Esophagus squamous epithelium (tissue), 5 donors: ENCODE measurements around the gene LCA5L. TPM values are rescaled to one million over a fixed set of nuclear protein-coding genes. Genes with fewer than 3 reads are reported as not detected.
"Not testable (repeated sequence)": the region's sequence is repeated elsewhere in the genome, so short reads cannot be mapped to it uniquely, and the experiment has no call there.

Source experiments
- DNase-seq: peaks from one replicate; lab custom pipeline; 2025; lab: John Stamatoyannopoulos, UW
- H3K27ac ChIP-seq, 4 donors: fragments of 200-600 bp; sonication (generic); one replicate each; pipeline ENCODE4 v1.5.1; 2016 to 2019; ENCODE audit warnings: mild to moderate bottlenecking in 1 of 4
- H3K27me3 ChIP-seq, 4 donors: fragments of 200-600 bp; sonication (generic); 1 replicate in 3 of 4; 2 replicates in 1 of 4; pipeline versions ENCODE4 v1.5.1 to v1.6.0; 2017 to 2021; ENCODE audit warnings: antibody characterized with exemption in 1 of 4
- H3K36me3 ChIP-seq, 3 donors: fragments of 200-600 bp; sonication (generic); one replicate each; pipeline ENCODE4 v1.5.1; 2016 to 2019
- H3K4me1 ChIP-seq, 3 donors: fragments of 200-600 bp; sonication (generic); one replicate each; pipeline ENCODE4 v1.5.1; 2017 to 2019
- H3K4me3 ChIP-seq, 4 donors: fragments of 200-600 bp; sonication (generic); 1 replicate in 3 of 4; 2 replicates in 1 of 4; pipeline ENCODE4 v1.5.1; 2016 to 2019; ENCODE audit warnings: mild to moderate bottlenecking in 2 of 4, moderate library complexity in 1 of 4
- H3K9me3 ChIP-seq, 3 donors: fragments of 200-600 bp; sonication (generic); one replicate each; pipeline ENCODE4 v1.5.1; 2016 to 2019
- POLR2A ChIP-seq, 4 donors: fragments of 450-650 bp; IDR thresholded peaks; one replicate each; pipeline ENCODE4 v1.6.1; 2017; ENCODE audit warnings: antibody characterized with exemption in 4 of 4, mild to moderate bottlenecking in 4 of 4, moderate library complexity in 3 of 4
- WGBS, 2 donors: methylation state at CpG; one replicate each; pipeline ENCODE4 v1.1.5; 2018; 5-methylcytosine and 5-hydroxymethylcytosine counted together
- intact Hi-C: fragments of 100-400 bp; cut with DNase I; formaldehyde crosslinking; loops from one replicate; pipeline ENCODE4 v1.15.0; 2022
- total RNA-seq, 4 donors: library from RNA; depleted of rRNA; stranded (reverse); fragments of >200 nt; gene quantifications; one replicate each; pipeline ENCODE4 v1.1.0, GENCODE V29; 2016
- TF ChIP-seq, protein P1 (sequence below), 6 experiments: fragments of 450-650 bp in 4 of 6; fragments of 200-600 bp in 2 of 6; sonication (generic) in 2 of 6; IDR thresholded peaks; one replicate each; pipeline ENCODE4 v1.5.1; 2016 to 2019; ENCODE audit warnings: antibody characterized with exemption in 6 of 6, mild to moderate bottlenecking in 4 of 6, moderate library complexity in 4 of 6
- donor health status: DM: yes; HTN: yes; CAD: no.

LCA5L gene
- total RNA-seq, 4 donors from 2014 or later: 0.44 to 1.7 (median 0.82) TPM; not detected in 1

DNA sequence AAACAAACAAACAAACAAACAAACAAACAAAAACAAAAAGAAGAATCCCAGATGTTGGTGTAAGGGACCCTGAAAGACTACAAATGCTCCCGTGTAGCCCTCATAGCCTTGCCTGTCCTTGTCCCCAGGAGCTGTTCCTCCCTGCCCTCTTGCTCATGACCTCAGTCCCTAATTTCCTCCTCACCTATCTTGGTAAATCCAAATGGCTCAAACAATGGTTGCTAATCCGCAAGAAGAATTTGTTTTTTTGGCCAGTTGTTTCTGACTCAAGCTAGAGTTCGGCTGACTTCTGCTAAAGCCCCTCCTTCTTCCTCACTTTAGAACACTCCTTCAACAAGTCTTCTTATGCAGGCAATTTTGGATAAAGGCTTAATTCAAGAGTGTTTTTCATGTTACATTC lies 15.6 kb downstream of the LCA5L start:
- WGBS, 2 donors: 79 to 83% methylated on average over 3 of the region's 3 CpGs
- H3K36me3 ChIP-seq: no peaks in the 10 kb centered on the region
- no peak overlapping the region for H3K4me3 ChIP-seq
- H3K27me3 ChIP-seq: no peaks in the 10 kb centered on the region
- H3K4me1 ChIP-seq: no peaks in the 10 kb centered on the region
- DNase-seq: no peak
- intact Hi-C loops: no loop called here
- H3K9me3 ChIP-seq: no peaks in the 10 kb centered on the region
- no peak for TF ChIP-seq POLR2A (IDR thresholded peaks at IDR 0.05)
- TF ChIP-seq, protein P1, sequence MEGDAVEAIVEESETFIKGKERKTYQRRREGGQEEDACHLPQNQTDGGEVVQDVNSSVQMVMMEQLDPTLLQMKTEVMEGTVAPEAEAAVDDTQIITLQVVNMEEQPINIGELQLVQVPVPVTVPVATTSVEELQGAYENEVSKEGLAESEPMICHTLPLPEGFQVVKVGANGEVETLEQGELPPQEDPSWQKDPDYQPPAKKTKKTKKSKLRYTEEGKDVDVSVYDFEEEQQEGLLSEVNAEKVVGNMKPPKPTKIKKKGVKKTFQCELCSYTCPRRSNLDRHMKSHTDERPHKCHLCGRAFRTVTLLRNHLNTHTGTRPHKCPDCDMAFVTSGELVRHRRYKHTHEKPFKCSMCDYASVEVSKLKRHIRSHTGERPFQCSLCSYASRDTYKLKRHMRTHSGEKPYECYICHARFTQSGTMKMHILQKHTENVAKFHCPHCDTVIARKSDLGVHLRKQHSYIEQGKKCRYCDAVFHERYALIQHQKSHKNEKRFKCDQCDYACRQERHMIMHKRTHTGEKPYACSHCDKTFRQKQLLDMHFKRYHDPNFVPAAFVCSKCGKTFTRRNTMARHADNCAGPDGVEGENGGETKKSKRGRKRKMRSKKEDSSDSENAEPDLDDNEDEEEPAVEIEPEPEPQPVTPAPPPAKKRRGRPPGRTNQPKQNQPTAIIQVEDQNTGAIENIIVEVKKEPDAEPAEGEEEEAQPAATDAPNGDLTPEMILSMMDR (IDR thresholded peaks at IDR 0.05): no peak
- H3K27ac ChIP-seq: no peak overlapping the region

DNA sequence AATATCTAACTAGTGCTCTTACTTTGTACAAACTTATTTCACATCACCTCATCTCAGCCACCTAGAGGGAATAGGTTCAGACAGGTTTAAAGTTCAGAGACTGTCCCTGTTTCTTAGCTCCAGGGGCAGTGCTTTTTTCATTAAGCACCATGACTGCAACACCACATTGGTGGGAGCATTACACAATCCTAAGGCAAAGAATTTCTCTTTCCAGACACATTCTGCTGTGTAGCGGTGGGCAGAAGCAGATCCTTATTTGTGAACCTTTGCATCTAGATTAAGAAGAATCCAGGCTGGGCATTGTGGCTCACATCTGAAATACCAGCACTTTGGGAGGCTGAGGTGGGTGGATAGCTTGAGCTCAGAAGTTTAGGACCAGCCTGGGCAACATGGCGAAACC lies 16.1 kb downstream of the LCA5L start:
- Histone ChIP-seq H3K4me3 (no peak overlapping the region), H3K4me1 (no peaks in the 10 kb centered on the region), H3K9me3 (no peaks in the 10 kb centered on the region), H3K27me3 (no peaks in the 10 kb centered on the region), H3K27ac (no peak overlapping the region), H3K36me3 (no peaks in the 10 kb centered on the region)
- intact Hi-C loops: no loop called here
- no peak for DNase-seq
- no peak for TF ChIP-seq POLR2A (IDR thresholded peaks at IDR 0.05)
- TF ChIP-seq, protein P1 (IDR thresholded peaks at IDR 0.05): no peak
- whole genome bisulfite sequencing, 2 donors: 71 to 100% methylated on average over 2 of the region's 2 CpGs

DNA sequence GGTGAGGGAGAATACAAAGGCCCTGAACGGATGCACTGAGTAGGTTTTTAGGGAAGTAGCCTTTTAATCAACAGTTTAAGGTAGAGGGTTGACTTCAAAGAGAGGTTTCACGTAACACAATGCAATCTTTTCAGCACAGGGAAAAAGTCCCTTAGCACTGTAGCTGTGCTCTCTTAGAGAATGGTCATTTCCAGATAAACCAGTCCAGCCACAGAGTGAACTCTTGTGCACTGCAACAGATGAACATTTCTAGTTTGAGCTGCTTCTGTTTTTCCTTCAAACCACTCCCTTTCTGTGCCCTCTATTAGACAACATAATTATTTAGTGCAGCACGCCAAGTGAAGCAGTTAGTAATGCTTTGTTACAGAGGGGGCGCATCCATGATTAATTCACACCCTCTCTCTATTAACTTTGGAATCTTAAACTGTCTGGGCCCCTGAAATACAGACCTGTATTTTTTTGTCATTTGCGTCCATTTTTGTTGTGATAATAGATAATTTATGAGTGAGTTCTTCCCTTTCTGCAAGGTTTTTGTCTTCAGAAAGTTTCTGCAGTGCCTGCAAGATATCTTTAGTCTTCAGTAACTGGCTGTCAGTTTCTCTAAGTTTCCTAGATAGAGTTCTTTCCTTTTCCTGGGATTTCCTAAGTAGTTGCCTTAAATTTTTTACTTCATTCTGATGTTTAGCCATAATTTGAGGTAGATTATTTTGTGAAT lies 22.9 kb downstream of the LCA5L start:
- intact Hi-C loops: no loop called here
- DNase-seq: no peak
- Histone ChIP-seq H3K4me1 (peaks cover 0 to 7% (median 0%) of the 10 kb centered on the region in 3 donors), H3K27ac (peak overlapping the region in 2 of 4 donors; percentile 62 to 68), H3K27me3 (no peaks in the 10 kb centered on the region), H3K36me3 (no peaks in the 10 kb centered on the region), H3K4me3 (no peak overlapping the region), H3K9me3 (no peaks in the 10 kb centered on the region)
- WGBS, 2 donors: 57 to 67% methylated on average over 5 of the region's 5 CpGs
- TF ChIP-seq, protein P1 (IDR thresholded peaks at IDR 0.05): no peak
- no peak for TF ChIP-seq POLR2A (IDR thresholded peaks at IDR 0.05)

DNA sequence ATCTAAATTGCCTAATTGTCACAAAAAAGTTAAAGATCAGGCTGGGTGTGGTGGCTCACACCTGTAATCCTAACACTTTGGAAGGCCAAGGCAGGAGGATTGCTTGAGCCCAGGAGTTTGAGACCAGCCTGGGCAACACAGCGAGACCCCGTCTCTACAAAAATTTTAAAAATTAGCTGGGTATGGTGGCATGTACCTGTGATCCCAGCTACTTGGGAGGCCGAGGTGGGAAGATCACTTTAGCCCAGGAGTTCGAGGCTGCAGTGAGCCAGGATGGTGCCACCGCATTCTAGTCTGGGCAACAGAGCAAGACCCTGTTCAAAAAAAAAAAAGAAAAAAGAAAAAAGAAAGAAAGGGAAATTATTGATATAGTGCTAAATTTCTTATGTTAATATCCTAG lies 26.4 kb downstream of the LCA5L start:
- H3K9me3 ChIP-seq, intact Hi-C loops, DNase-seq, H3K27me3 ChIP-seq, H3K4me3 ChIP-seq, H3K27ac ChIP-seq, H3K36me3 ChIP-seq, H3K4me1 ChIP-seq: not testable (repeated sequence)
- 84 to 95% methylated on average over 5 of the region's 5 CpGs for WGBS, 2 donors

DNA sequence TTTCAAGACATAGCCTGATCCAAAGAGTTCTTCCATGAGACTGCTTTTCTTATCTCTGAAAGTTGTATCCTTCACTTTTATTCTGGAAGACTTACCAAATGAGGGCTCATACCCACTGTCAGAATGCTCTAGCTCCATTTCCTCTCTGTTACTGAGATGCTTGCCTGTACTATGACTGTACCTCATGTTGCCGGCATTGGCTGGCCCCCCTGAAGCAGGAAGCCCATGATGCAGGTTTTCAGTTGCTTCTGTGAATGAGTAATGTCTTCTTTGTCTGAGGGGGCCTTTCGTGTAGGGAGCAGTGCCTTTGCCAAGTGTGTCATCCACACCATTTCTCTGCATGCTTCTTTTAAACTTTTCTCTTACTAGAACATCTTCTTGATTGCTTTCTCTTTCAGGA lies 39.5 kb downstream of the LCA5L start:
- Histone ChIP-seq H3K27me3 (no peaks in the 10 kb centered on the region), H3K36me3 (peaks cover 0 to 36% (median 0%) of the 10 kb centered on the region in 3 donors), H3K4me3 (no peak overlapping the region), H3K4me1 (no peaks in the 10 kb centered on the region), H3K9me3 (peaks cover 0 to 4% (median 0%) of the 10 kb centered on the region in 3 donors), H3K27ac (no peak overlapping the region)
- TF ChIP-seq, protein P1 (IDR thresholded peaks at IDR 0.05): no peak
- no peak for TF ChIP-seq POLR2A (IDR thresholded peaks at IDR 0.05)
- no peak for DNase-seq
- 81 to 84% methylated on average over 2 of the region's 2 CpGs for WGBS, 2 donors
- intact Hi-C loops: no loop called here
